Testis (tissue), 3 donors: ENCODE measurements around the gene GNGT2. TPM values are rescaled to one million over a fixed set of nuclear protein-coding genes. Genes with fewer than 3 reads are reported as not detected.
"Not testable (repeated sequence)": the region's sequence is repeated elsewhere in the genome, so short reads cannot be mapped to it uniquely, and the experiment has no call there.

Experiments used
- DNase-seq: peaks from one replicate; pipeline ENCODE4 v3.0.0-alpha.2; 2019
- H3K27ac ChIP-seq, 2 donors: fragments of 200-600 bp; sonication (generic); one replicate each; pipeline ENCODE4 v1.5.1; 2019
- H3K27me3 ChIP-seq: fragments of 200-600 bp; sonication (generic); one replicate; pipeline ENCODE4 v1.5.1; 2019
- H3K36me3 ChIP-seq: fragments of 200-600 bp; sonication (generic); one replicate; pipeline ENCODE4 v1.5.1; 2017; ENCODE audit warnings: low read depth; ENCODE audit errors: missing control alignments
- H3K4me1 ChIP-seq: fragments of 200-600 bp; sonication (generic); one replicate; pipeline ENCODE4 v1.5.1; 2019
- H3K4me3 ChIP-seq, 2 donors: fragments of 200-600 bp; sonication (generic); one replicate each; pipeline ENCODE4 v1.5.1; 2017 to 2019
- H3K9me3 ChIP-seq: fragments of 200-600 bp; sonication (generic); one replicate; pipeline ENCODE4 v1.5.1; 2017
- POLR2A ChIP-seq: fragments of 450-650 bp; IDR thresholded peaks from one replicate; pipeline ENCODE4 v1.6.1; 2017; ENCODE audit warnings: antibody characterized with exemption, mild to moderate bottlenecking, moderate library complexity
- WGBS, 2 donors: methylation state at CpG; one replicate each; pipeline ENCODE4 v1.1.5; 2018; 5-methylcytosine and 5-hydroxymethylcytosine counted together
- intact Hi-C: fragments of 100-400 bp; cut with DNase I; formaldehyde crosslinking; loops from one replicate; pipeline ENCODE4 v1.15.1; 2023; ENCODE audit warnings: low total_unique reads
- polyA plus RNA-seq: library from polyadenylated mRNA; stranded (reverse); fragments of 350-450 nt; fragmentation: Illumina TruSeq; extraction: RNeasy Lipid Tissue Mini Kit (QIAGEN cat#74804); gene quantifications from one replicate; pipeline ENCODE4 v1.2.3, GENCODE V29; 2014; ENCODE audit warnings: low read depth, low replicate concordance; ENCODE audit not compliant: insufficient read depth
- total RNA-seq, 2 donors: library from RNA; depleted of rRNA; stranded (reverse); fragments of >200 nt; gene quantifications; one replicate each; pipeline ENCODE4 v1.2.3, GENCODE V29; 2016
- TF ChIP-seq, protein P1 (sequence below), 3 experiments: fragments of 450-650 bp in 2 of 3; fragments of 200-600 bp in 1 of 3; sonication (generic) in 1 of 3; IDR thresholded peaks; one replicate each; pipeline ENCODE4 v1.5.1; 2016 to 2019; ENCODE audit warnings: antibody characterized with exemption in 3 of 3, mild to moderate bottlenecking in 2 of 3, moderate library complexity in 1 of 3

The GNGT2 gene
- total and polyA plus RNA-seq, 3 donors from 2014 or later = 0.68 to 2.2 TPM; not detected in 1

DNA sequence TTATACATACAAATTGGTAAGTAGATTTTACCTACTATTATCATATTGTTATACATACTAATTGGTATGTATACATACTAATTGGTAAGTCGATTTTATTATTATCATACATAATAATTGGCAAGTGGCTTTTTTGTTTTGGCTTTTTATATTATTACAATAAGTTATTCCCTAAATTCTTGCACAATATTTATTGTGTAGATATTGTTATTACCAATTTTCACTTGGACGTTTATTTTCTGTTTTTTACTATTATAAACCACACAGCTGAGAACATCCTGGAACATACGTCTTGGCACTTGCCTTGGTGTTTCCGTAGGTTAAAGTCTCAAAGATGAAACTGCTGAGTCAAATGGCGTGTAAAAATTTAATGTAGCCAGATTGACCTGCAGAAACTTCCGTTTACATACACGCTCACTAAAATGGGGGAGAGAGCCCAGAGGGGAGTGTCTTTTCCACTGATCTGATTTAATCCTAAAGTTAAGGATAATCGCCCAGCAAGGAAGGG lies 18.9 kb downstream of the GNGT2 start:
- no peaks in the 10 kb centered on the region for H3K36me3 ChIP-seq
- peak overlapping the region; percentile 75 to 77 for H3K4me3 ChIP-seq
- H3K4me1 ChIP-seq = no peaks in the 10 kb centered on the region
- WGBS, 2 donors = 6% methylated on average over 8 of the region's 8 CpGs
- no peak for TF ChIP-seq POLR2A
- TF ChIP-seq, protein P1, sequence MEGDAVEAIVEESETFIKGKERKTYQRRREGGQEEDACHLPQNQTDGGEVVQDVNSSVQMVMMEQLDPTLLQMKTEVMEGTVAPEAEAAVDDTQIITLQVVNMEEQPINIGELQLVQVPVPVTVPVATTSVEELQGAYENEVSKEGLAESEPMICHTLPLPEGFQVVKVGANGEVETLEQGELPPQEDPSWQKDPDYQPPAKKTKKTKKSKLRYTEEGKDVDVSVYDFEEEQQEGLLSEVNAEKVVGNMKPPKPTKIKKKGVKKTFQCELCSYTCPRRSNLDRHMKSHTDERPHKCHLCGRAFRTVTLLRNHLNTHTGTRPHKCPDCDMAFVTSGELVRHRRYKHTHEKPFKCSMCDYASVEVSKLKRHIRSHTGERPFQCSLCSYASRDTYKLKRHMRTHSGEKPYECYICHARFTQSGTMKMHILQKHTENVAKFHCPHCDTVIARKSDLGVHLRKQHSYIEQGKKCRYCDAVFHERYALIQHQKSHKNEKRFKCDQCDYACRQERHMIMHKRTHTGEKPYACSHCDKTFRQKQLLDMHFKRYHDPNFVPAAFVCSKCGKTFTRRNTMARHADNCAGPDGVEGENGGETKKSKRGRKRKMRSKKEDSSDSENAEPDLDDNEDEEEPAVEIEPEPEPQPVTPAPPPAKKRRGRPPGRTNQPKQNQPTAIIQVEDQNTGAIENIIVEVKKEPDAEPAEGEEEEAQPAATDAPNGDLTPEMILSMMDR (IDR thresholded peaks at IDR 0.05) = no peak
- intact Hi-C loops = no loop called here
- H3K9me3 ChIP-seq = no peaks in the 10 kb centered on the region
- DNase-seq = no peak
- H3K27ac ChIP-seq = peak overlapping the region; percentile 95 to 99
- no peaks in the 10 kb centered on the region for H3K27me3 ChIP-seq

DNA sequence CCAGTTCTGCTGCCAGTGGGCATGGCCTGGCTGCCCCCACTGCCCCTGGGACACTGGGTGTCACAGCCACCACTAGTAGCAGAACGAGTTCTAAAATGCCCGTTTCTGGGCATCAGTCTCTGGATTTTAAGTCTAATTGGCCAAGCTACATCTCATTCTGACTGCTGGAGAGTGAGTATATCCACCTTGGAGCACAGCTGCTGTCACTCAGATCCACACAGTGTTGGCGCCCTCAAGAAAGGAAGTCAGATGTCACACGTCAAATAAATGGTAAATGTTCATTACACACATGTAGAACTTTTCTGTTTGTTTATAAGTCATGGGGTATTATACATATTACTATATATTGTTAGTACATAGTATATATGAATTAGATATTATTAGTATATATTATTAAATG lies 19.4 kb downstream of the GNGT2 start:
- no peak overlapping the region for H3K27ac ChIP-seq
- intact Hi-C loops = no loop called here
- H3K4me1 ChIP-seq = no peaks in the 10 kb centered on the region
- no peaks in the 10 kb centered on the region for H3K9me3 ChIP-seq
- no peaks in the 10 kb centered on the region for H3K36me3 ChIP-seq
- TF ChIP-seq, protein P1 (IDR thresholded peaks at IDR 0.05) = no peak
- TF ChIP-seq POLR2A = no peak
- no peak for DNase-seq
- H3K4me3 ChIP-seq = no peak overlapping the region
- no peaks in the 10 kb centered on the region for H3K27me3 ChIP-seq
- WGBS, 2 donors = 58 to 67% methylated on average over 4 of the region's 4 CpGs

DNA sequence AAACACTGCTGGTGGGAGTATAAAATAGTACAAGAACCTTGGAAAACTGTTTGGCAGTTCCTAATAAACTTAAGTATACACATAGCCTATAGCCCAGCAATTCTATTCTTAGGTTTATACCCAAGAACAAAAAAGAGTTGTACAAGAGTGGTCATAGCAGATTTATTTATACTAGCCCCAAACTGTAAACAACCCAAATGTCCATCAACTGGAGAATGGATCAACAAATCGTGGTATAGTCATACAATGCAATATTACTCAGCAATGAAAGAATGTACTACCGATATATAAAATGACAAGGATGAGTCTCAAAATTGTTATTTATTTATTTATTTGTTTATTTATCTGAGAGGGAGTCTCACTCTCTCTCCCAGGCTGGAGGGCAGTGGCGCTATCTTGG lies 23.1 kb downstream of the GNGT2 start:
- intact Hi-C loops = no loop called here
- TF ChIP-seq, protein P1 (IDR thresholded peaks at IDR 0.05) = no peak
- H3K36me3 ChIP-seq = no peaks in the 10 kb centered on the region
- no peaks in the 10 kb centered on the region for H3K27me3 ChIP-seq
- DNase-seq = no peak
- no peaks in the 10 kb centered on the region for H3K4me1 ChIP-seq
- H3K9me3 ChIP-seq = no peaks in the 10 kb centered on the region
- H3K4me3 ChIP-seq = no peak overlapping the region
- 95 to 98% methylated on average over 3 of the region's 3 CpGs for WGBS, 2 donors
- no peak overlapping the region for H3K27ac ChIP-seq

DNA sequence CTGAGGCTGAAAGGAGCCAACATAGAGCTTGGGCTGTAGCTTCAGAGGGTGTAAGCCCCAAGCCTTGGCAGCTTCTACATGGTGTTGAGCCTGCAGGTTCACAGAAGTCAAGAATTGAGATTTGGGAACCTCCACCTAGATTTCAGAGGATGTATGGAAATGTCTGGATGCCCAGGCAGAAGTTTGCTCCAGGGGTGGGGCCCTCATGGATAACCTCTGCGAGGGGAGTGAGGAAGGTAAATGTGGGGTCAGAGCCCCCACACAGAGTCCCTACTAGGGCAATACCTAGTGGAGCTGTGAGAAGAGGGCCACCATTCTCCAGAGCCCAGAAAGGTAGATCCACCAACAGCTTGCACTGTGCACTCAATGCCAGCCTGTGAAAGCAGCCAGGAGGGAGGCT lies 25.0 kb downstream of the GNGT2 start:
- 80 to 93% methylated on average over 1 of the region's 1 CpG for WGBS, 2 donors
- intact Hi-C loops, H3K27ac ChIP-seq, H3K4me3 ChIP-seq, H3K4me1 ChIP-seq, H3K27me3 ChIP-seq, H3K9me3 ChIP-seq, DNase-seq, H3K36me3 ChIP-seq: not testable (repeated sequence)

DNA sequence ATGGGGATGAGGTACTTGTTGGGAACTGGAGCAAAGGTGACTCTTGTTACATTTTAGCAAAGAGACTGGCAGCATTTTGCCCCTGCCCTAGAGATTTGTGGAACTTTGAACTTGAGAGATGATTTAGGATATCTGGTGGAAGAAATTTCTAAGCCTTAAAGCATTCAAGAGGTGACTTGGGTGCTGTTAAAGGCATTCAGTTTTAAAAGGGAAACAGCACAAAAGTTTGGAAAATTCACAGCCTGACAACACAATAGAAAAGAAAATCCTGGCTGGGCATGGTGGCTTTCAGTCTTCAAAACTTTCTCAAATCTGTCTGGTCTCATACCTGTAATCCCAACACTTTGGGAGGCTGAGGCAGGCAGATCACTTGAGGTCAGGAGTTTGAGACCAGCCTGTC lies 25.9 kb downstream of the GNGT2 start:
- intact Hi-C loops = not testable (repeated sequence)

DNA sequence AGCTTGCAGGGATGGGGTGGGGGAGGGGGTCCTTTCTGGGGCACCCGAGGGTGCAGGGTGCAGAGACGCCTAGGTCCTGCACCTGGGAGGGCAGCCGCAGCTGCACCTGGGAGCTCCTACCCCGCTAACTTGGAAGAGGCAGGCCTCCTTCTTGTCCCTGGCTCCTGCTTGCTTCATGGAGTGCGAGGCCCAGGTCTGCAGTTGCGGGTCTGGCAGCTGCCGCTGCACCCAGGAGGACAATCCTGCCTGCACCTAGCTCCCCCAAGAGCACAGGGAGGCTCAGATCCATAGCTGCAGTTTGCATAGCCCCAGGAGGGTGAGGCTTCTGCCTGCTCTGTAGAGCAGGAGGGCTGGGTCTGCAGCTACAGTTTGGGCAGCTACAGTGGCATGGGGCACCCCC lies 26.6 kb downstream of the GNGT2 start:
- Histone ChIP-seq H3K4me1 (no peaks in the 10 kb centered on the region), H3K4me3 (no peak overlapping the region), H3K9me3 (no peaks in the 10 kb centered on the region), H3K36me3 (no peaks in the 10 kb centered on the region), H3K27ac (no peak overlapping the region), H3K27me3 (no peaks in the 10 kb centered on the region)
- intact Hi-C loops = no loop called here
- WGBS, 2 donors = 83 to 96% methylated on average over 1 to 6 of the region's 7 CpGs
- no peak for DNase-seq
- TF ChIP-seq POLR2A = no peak
- TF ChIP-seq, protein P1 (IDR thresholded peaks at IDR 0.05) = no peak

More for the DNA sequence above, 25.9 kb downstream of the GNGT2 start:
- not testable (repeated sequence) for H3K27ac ChIP-seq, H3K4me1 ChIP-seq, H3K36me3 ChIP-seq, H3K4me3 ChIP-seq, H3K27me3 ChIP-seq, DNase-seq, H3K9me3 ChIP-seq
